Activated T-helper 2 cell treated with anti-CD3 and anti-CD28 coated beads, Interferon-gamma antibody, Interleukin-2, Interleukin-4, amounts not matched to agents 10 μg/mL and 5 μg/mL and 100 μg/mL, durations not matched to agents 14 hours and 24 hours and 36 hours (primary cell): Measurements from ENCODE around the gene ALKBH6. TPM values are rescaled to one million over a fixed set of nuclear protein-coding genes. Genes with fewer than 3 reads are reported as not detected.

Experiments
- DNase-seq: peaks from one replicate; pipeline ENCODE4 v3.0.0; 2021; ENCODE audit warnings: low spot score
- H3K27ac Mint-ChIP-seq: one replicate; pipeline ENCODE4 v1.8.0; 2021; ENCODE audit warnings: mixed read lengths
- H3K27me3 Mint-ChIP-seq: one replicate; pipeline ENCODE4 v1.8.0; 2021; ENCODE audit warnings: low read depth, mixed read lengths
- H3K36me3 Mint-ChIP-seq: one replicate; pipeline ENCODE4 v1.8.0; 2021; ENCODE audit warnings: low read depth, mixed read lengths
- H3K4me1 Mint-ChIP-seq: one replicate; pipeline ENCODE4 v1.8.0; 2021; ENCODE audit warnings: low read depth, mixed read lengths
- H3K4me3 Mint-ChIP-seq: one replicate; pipeline ENCODE4 v1.8.0; 2021; ENCODE audit warnings: low read depth, mild to moderate bottlenecking, moderate library complexity, mixed read lengths
- H3K9me3 Mint-ChIP-seq: one replicate; pipeline ENCODE4 v1.8.0; 2021; ENCODE audit warnings: mixed read lengths
- intact Hi-C: fragments of 100-400 bp; cut with micrococcal nuclease; formaldehyde crosslinking; loops from one replicate; pipeline ENCODE4 v1.15.1; 2023
- total RNA-seq: library from RNA; stranded (reverse); gene quantifications from 2 replicates; pipeline ENCODE4 v1.2.3, GENCODE V29; 2022

The ALKBH6 gene
- total RNA-seq, 1 donor from 2014 or later = 49.9 TPM

DNA sequence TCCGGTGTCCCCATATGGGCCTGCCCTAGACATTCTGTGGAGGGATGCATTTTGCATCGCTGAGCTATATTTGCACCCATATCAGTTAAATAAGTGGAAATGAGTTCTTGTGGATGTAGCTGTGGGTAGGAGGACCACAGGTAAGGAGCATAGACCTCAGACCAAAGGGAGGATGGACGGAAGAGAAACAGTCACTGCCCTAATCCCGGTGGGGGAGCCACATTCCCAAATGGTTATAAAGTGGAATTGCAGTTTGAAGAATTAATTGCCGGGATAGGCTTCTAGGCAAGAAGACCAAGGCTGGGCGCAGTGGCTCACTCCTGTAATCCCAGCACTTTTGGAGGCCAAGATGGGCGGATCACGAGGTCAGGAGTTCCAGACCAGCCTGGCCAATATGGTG, 17.2 kb downstream of the ALKBH6 start:
- H3K9me3 Mint-ChIP-seq = no peaks in the 10 kb centered on the region
- peak overlapping the region; percentile 21 for H3K27ac Mint-ChIP-seq
- DNase-seq = no peak
- peak overlapping the region; percentile 89 for H3K4me3 Mint-ChIP-seq
- H3K27me3 Mint-ChIP-seq = no peaks in the 10 kb centered on the region
- peaks cover 33% of the 10 kb centered on the region for H3K36me3 Mint-ChIP-seq
- intact Hi-C loops = loop anchor here (5.0 to 10.0 kb wide), 3 partner anchors 44 to 252 kb away; partner anchors contain the start of genes HCST, IGFLR1, LIN37 and NFKBID
- peaks cover 20% of the 10 kb centered on the region for H3K4me1 Mint-ChIP-seq

DNA sequence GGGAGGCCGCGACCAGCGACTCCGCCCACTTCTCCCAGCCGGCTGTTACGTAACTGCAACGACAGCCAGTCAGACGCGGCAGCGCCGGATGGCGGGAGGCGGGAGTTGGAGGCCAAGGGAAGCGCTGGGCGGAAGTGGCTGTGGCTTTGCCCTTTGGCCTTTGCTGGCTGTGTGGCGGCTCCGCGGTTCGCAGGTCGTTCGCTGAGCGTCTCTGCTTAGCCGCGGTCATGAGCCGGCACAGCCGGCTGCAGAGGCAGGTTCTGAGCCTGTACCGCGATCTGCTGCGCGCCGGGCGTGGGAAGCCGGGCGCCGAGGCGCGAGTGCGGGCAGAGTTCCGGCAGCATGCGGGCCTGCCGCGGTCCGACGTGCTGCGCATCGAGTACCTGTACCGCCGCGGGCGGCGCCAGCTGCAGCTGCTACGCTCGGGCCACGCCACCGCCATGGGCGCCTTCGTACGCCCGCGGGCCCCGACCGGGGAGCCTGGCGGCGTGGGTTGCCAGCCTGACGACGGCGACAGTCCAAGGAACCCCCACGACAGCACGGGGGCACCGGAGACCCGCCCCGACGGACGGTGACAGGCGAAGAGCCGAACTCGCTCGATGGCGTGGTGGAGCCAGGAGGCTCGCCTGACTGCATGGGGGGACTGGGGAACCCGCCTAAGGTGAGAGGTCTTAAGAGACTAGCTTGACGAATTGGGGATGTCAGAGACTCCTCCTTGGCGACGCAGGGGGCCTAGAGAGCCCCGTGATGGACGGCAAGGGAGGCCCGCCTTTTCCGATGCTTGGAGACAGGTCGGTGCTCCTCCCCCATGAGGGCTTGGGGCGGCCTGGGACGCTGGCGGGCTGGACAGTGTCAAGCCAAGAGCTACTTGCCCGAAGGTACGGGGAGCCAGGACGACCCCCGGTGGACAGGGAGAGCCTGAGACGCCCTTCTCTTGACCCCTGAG, 18.7 kb downstream of the ALKBH6 start, which contains the start of gene SDHAF1:
SDHAF1 (plus strand) TSS at position 141 of the 946 bp plus-strand sequence; CDS start at position 228, 87 bp downstream.
- H3K36me3 Mint-ChIP-seq = peaks cover 24% of the 10 kb centered on the region
- peak within 1 kb of the TSS; percentile 89 for H3K27ac Mint-ChIP-seq
- peaks cover 20% of the 10 kb centered on the region for H3K4me1 Mint-ChIP-seq
- peak within 1 kb of the TSS; percentile 93 for H3K4me3 Mint-ChIP-seq
- DNase-seq = peak; percentile 91
- no peaks in the 10 kb centered on the region for H3K27me3 Mint-ChIP-seq
- intact Hi-C loops = loop anchor here (1.0 to 10.0 kb wide), 6 partner anchors 19 to 251 kb away; partner anchors contain the start of genes ALKBH6, HCST, IGFLR1 and LIN37
- no peaks in the 10 kb centered on the region for H3K9me3 Mint-ChIP-seq

DNA sequence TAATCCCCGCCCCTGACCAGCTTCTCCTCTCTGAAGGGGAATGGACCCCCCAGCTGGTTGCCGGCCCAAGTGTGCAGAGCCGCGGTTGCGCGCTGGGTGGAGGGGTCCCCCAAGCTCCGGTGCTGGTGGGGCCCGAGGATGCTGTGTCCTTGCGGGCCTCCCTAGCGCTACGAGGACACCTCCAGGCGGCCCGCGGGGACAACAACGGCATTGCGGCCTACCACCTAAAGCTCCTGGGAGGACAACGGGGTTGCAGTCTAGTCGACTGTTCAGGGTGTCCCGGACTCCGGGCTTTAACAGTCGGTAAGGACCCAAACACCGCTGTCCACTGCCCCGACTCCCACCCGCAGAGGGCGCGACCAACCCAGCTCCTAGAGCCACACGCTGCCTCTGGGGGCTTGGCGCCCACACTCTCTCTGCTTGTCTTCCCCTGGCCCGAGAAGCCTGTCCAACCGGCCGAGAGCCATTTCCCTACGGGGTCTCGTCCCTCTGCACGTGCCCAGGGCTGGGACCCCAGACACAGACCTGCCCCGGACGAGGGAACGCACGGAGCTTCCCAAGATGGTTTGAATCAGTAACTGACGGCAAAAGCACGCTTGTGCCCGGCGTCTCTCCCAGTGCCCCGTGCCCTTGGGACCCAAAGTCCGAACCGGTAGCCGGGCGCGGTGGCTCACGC, 20.0 kb downstream of the ALKBH6 start:
- Mint-ChIP-seq H3K4me3 (peak overlapping the region; percentile 60), H3K9me3 (no peaks in the 10 kb centered on the region), H3K27ac (no peak overlapping the region), H3K27me3 (no peaks in the 10 kb centered on the region), H3K4me1 (peaks cover 16% of the 10 kb centered on the region), H3K36me3 (peaks cover 18% of the 10 kb centered on the region)
- no peak for DNase-seq
- intact Hi-C loops = loop anchor here (10.0 kb wide), 1 partner anchor 249 kb away; the partner anchor contains the start of genes IGFLR1, LIN37, PSENEN and U2AF1L4

DNA sequence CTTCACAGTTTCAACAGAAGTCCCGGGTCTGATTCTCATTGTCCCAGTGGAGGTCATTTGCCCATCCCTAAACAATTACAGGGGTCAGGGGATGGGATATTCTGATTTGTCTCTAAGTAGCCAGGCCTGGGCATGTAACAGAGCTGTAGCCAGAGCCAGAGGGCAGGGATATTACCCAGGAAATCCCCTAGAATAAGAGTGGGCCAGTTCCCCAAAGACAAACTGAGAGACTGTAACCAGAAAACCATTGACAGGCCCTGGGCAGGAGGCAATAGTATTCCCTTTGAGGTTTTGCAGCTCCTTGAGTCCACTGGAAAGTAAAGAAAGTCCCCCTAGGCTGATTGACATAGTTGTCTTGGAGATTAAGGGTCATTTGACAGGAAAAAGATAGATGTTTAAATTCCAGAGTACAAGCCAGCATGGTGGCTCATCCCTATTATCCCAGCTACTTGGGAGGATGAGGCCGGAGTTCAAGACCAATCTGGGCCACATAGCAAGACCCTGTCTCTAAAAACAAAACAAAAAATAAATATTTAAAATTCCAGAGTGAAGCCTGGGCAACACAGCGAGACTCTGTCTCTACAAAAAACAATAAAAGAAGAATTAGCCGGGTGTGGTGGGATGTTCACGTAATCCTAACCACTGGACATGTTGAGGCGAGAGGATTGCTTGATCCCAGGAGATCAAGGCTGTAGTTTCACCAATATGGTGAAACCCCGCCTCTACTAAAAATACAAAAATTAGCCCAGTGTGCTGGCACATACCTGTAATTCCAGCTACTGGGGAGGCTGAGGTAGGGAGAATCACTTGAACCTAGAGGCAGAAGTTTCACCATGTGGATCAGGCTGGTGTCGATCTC, 20.9 kb downstream of the ALKBH6 start:
- no peak overlapping the region for H3K27ac Mint-ChIP-seq
- peaks cover 18% of the 10 kb centered on the region for H3K36me3 Mint-ChIP-seq
- H3K4me3 Mint-ChIP-seq = no peak overlapping the region
- H3K27me3 Mint-ChIP-seq = peaks cover 6% of the 10 kb centered on the region
- DNase-seq = no peak
- peaks cover 16% of the 10 kb centered on the region for H3K4me1 Mint-ChIP-seq
- no peaks in the 10 kb centered on the region for H3K9me3 Mint-ChIP-seq
- intact Hi-C loops = loop anchor here (10.0 kb wide), 1 partner anchor 248 kb away; the partner anchor contains the start of genes IGFLR1, LIN37, PSENEN and U2AF1L4

DNA sequence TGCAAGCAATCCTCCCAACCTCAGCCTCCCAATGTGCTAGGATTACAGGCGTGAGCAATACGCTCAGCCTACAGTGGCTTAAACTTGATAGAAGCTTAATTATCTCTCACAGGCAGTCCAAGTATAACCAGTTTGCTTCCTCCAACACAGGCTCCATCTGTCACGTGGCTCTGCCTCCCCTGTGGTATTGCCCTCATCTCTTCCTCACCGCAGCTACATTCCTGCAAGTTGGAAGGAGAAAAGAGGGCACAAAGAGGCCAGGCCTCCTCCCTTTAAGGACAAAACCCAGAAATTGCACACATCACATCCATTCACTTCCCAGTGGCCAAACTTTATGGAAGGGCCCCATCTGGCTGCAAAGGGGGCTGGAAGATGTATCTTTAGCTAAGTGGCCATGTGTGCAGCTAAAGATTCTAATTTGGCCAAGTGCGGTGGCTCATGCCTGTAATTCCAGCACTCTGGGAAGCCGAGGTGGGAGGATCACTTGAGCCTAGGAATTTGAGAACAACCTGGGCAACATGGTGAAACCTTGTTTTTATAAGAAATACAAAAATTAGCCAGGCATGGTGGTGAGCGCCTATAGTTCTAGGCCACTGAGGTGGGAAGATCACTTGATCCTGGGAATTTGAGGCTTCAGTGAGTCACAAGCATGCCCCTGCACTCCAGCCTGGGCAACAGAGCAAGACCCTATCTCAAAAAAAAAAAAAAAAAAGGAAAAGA, 22.1 kb downstream of the ALKBH6 start:
- peaks cover 13% of the 10 kb centered on the region for H3K27me3 Mint-ChIP-seq
- no peak overlapping the region for H3K4me3 Mint-ChIP-seq
- no peaks in the 10 kb centered on the region for H3K9me3 Mint-ChIP-seq
- peaks cover 11% of the 10 kb centered on the region for H3K36me3 Mint-ChIP-seq
- peaks cover 13% of the 10 kb centered on the region for H3K4me1 Mint-ChIP-seq
- no peak overlapping the region for H3K27ac Mint-ChIP-seq
- intact Hi-C loops = loop anchor here (10.0 kb wide), 1 partner anchor 247 kb away; the partner anchor contains the start of genes IGFLR1, LIN37, PSENEN and U2AF1L4
- DNase-seq = no peak

DNA sequence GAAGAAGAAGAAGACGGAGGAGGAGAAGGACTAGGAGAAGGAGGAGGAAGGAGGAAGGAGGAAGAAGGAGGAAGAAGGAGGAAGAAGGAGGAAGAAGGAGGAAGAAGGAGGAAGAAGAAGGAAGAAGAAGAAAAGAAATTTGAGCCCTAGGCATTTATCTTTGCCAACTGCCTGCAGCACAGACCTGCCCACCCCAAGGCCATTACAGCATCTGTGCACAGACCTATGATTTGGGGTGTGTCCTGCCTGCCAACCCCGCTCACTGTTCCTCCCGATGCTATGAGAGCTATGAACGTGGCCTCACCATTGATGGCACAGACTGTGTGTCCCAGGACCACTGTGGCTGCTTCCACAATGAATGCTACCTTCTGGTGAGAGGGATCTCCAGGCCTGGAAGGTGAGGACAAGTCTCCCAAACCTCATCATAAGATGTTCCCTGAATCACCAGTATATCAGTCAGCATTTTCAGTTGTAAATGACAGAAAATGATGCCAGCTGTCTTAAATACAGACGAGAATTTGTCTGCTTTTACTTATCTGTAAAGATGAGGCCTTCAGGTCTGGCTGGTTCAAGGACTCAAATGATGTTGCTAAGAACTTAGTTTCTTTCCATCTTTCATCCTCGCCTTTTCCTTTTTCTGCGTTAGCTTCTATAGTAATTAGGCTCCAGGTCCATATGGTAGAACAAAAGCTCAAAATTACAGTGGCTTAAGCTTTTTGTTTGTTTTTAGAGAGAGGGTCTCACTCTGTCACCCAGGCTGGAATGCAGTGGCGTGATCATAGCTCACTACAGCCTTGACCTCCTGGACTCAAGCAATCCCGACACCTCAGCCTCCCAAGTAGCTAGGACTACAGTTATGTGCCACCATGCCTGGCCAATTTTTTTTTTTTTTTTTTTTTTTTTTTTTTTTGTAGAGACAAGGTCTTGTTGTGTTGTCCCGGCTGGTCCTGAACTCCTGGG, 23.0 kb downstream of the ALKBH6 start:
- Mint-ChIP-seq H3K9me3 (no peaks in the 10 kb centered on the region), H3K27me3 (peaks cover 18% of the 10 kb centered on the region), H3K27ac (no peak overlapping the region), H3K36me3 (peaks cover 5% of the 10 kb centered on the region), H3K4me3 (no peak overlapping the region), H3K4me1 (peaks cover 8% of the 10 kb centered on the region)
- intact Hi-C loops = loop anchor here (10.0 kb wide), 1 partner anchor 246 kb away; the partner anchor contains the start of genes IGFLR1, LIN37, PSENEN and U2AF1L4
- no peak for DNase-seq

DNA sequence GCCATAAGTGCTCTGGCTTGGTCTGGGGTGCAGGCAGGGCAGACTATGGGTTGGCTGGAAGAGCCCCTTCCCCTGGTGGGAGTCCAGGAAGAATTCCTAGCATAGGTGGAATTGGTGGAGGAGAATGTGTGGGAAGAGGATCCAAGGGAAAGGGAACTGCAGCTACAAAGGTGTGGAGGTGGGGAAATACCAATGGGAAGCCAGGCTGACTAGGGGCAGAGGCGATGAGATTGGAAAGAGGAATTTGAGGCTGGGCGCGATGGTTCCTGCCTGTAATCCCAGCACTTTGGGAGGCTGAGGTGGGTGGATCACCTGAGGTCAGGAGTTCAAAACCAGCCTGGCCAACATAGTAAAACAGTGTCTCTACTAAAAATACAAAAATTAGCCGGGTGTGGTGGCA, 23.9 kb downstream of the ALKBH6 start:
- no peak overlapping the region for H3K4me3 Mint-ChIP-seq
- H3K36me3 Mint-ChIP-seq = no peaks in the 10 kb centered on the region
- H3K27me3 Mint-ChIP-seq = peaks cover 27% of the 10 kb centered on the region
- peaks cover 8% of the 10 kb centered on the region for H3K4me1 Mint-ChIP-seq
- DNase-seq = no peak
- H3K27ac Mint-ChIP-seq = no peak overlapping the region
- intact Hi-C loops = loop anchor here (10.0 kb wide), 1 partner anchor 245 kb away; the partner anchor contains the start of genes IGFLR1, LIN37, PSENEN and U2AF1L4
- H3K9me3 Mint-ChIP-seq = no peaks in the 10 kb centered on the region

DNA sequence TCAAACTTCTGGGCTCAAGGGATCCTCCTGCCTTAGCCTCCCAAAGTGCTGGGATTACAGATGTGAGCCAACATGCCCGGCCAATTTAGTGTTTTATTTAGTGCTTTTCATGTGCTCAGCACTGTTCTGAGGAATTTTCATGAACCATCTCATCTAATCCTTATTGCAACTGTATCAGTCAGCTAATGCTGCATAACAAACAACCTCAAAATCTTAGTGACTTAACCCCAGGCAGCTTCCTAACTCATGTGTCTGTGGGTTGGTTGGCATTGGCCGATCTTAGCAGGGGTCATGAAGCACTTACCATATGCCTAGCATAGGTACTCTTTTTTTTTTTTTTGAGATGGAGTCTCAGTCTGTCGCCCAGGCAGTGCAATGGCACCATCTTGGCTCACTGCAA, 25.2 kb downstream of the ALKBH6 start:
- peaks cover 33% of the 10 kb centered on the region for H3K27me3 Mint-ChIP-seq

DNA sequence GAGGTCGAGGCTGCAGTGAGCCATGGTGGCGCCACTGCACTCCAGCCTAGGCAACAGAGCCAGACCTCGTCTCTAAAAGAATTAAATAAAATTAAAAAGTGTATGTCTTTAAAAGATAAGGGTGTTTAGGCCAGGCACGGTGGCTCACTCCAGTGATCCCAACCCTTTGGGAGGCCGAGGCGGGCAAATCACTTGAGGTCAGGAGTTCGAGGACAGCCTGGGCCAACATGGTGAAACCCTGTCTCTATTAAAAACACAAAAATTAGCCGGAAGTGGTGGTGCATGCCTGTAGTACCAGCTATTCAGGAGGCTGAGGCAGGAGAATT, 26.5 kb downstream of the ALKBH6 start:
- Mint-ChIP-seq H3K36me3 (no peaks in the 10 kb centered on the region), H3K27ac (no peak overlapping the region), H3K9me3 (no peaks in the 10 kb centered on the region), H3K4me3 (no peak overlapping the region), H3K4me1 (peaks cover 2% of the 10 kb centered on the region), H3K27me3 (peaks cover 33% of the 10 kb centered on the region)
- DNase-seq = no peak
- intact Hi-C loops = no loop called here

More for the DNA sequence above, 25.2 kb downstream of the ALKBH6 start:
- no peaks in the 10 kb centered on the region for H3K36me3 Mint-ChIP-seq
- H3K4me3 Mint-ChIP-seq = no peak overlapping the region
- DNase-seq = no peak
- no peaks in the 10 kb centered on the region for H3K9me3 Mint-ChIP-seq
- intact Hi-C loops = no loop called here
- no peak overlapping the region for H3K27ac Mint-ChIP-seq
- H3K4me1 Mint-ChIP-seq = peaks cover 2% of the 10 kb centered on the region

DNA sequence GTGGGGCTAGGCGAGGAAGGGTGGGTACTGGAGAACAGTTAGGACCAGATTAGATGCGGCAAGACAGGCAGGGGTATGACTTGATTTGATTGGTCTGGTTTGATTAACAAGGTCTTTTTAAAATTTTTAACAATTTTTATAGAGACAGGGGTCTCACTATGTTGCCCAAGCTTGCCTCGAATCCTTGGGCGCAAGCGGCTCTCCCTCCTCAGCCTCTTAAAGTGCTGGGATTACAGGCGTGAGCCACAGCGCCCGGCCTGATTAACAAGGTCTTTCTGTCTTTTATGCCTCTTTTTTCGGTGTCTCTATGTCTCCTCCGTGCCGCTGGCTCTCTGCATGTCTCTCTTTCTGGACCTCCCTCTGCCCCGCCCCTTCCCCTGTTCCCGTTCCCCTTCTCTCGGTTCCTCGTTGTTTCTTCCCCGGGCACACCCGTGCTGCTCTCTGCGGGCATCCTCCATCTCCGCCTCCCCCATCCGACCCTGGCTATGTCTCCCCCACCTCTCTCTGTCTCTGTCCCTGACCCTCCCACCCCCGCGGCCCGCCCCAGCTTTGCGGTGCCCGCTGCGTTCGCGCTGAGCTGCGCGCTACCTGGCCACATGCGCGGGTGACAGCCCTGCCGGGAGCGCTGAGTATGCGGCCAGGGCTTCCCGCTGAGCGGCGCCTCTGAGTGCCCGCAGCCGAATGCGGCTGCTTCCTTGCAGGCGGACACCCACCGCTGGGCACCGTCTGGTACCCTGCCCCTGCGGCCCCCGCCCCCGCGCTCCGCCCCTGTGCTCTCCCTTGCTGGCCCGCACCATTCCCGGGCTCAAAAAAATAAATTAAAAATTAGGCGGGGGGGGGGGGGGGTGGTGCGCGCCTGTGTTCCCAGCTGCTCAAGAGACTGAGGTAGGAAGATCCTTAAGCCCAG, 27.1 kb downstream of the ALKBH6 start:
- H3K9me3 Mint-ChIP-seq = no peaks in the 10 kb centered on the region
- H3K4me1 Mint-ChIP-seq = peaks cover 2% of the 10 kb centered on the region
- H3K36me3 Mint-ChIP-seq = no peaks in the 10 kb centered on the region
- peaks cover 33% of the 10 kb centered on the region for H3K27me3 Mint-ChIP-seq
- H3K4me3 Mint-ChIP-seq = peak overlapping the region; percentile 74
- H3K27ac Mint-ChIP-seq = no peak overlapping the region
- no peak for DNase-seq
- intact Hi-C loops = no loop called here
